GM19395 (cell line): Measurements from ENCODE around the gene RND1.
A peak's percentile ranks its signal among the peaks of the same experiment; 100 is the strongest.
"Not testable (repeated sequence)": the region's sequence is repeated elsewhere in the genome, so short reads cannot be mapped to it uniquely, and the experiment has no call there.

Experiments
- ATAC-seq: cut with Tn5 transposase; IDR thresholded peaks from one replicate; pipeline ENCODE4 v1.9.1; 2021; ENCODE audit warnings: mild to moderate bottlenecking, moderate library complexity; ENCODE audit not compliant: unreplicated experiment

The RND1 gene

DNA sequence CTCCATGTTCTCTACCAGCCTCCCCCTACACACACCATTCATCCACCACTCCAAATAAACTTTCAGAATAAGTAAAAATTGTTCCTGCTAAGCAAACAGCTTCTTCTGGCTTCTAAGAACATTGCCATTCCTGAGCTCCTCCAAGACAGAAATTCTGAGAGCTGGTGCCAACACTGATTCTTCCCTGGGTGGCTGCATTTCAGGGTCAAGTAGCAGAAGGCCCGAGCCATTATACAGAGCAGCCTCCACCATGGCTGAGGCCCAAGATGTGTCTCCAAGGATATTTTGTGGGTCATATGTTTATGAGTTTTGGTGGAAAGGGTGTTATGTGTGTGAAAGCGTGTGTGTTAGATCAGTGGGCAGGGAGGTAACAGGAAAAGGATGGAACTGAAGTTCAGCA is 3.5 kb upstream of the RND1 start:
- no peak for ATAC-seq

DNA sequence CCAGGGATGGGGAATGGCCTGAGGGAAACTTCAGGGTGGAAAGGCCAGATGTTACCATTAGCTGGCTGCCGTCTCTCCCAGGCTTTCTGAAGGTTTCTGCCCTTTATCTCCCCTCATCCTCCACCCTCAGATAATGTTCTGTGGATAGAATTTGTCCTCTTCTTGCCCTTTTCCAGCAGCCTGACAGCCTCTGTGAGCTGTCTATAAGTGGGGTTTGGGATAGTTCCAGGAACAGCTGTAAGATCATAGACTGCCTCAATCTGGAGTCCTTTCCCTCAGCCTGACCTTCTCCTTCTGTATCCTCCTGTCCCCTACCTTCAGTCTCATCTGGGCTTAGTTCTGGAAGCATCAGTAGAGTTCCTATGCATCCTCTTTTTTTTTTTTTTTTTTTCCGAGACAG is 2.8 kb upstream of the RND1 start:
- ATAC-seq: no peak

DNA sequence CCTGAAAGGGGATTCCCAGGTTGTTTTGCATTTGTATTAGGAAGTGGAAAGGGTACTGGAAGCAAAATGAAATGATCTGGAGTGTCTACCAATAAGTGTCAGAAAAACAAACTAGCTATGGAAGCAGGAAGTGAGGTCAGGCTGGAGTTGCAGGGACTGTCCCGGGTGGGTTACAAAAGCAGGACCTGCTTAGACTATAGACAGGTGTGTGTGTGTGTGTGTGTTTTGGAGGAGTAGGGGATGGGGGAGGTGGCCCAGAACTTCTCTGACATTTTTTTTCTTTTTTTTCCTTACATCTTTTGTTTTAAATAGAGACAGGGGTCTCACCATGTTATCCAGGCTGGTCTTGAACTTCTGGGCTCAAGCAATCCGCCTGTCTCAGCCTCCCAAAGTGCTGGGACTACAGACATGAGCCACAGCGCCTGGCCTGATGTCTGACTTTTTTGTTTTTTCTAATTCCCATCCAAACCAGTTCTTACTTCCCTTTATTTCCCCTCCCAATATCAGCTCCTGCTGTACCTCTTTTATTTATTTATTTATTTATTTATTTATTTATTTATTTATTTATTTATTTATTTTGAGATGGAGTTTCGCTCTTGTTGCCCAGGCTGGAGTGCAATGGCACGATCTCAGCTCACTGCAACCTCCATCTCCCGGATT is 512 bp upstream of the RND1 start:
- ATAC-seq: peak; percentile 56

DNA sequence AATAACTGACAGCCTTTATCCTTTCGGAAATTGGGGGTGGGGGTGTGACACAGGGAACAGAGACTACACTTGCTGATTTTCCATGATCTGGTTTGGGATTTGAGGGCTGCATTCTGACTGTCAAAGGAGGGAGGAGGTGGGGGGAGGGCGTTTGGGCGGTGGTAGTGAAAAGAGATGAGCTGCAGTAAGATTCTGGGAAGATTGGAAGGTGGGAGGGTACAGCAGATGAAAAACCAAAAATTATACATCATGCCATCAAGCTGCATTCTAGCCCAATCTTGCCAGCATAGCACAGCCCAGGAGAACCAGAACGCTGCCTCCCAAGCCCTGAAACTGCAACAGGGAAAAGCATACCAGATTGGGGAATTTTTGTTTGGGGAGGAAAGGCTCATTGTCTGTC is 2.4 kb downstream of the RND1 start:
- no peak for ATAC-seq

DNA sequence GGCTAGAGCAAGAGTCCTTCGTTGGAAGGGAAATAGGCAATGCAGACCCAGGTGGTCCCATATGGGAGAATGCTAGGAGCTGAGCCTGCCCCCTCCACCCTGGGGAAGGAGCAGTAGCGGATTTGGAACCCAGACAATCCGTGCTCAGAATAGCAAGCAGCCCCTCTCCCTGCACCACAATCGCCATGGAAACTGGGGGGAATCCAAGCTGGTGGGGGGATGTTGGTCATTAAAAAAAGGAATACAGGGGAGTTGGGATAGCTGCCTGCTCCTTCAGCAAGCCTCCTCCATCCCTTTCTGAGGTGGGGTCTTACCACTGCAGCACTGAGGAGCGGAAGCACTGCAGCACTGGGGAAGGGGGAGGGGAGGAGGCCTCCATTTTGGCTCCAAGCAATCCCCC is 2.9 kb downstream of the RND1 start:
- ATAC-seq: no peak

DNA sequence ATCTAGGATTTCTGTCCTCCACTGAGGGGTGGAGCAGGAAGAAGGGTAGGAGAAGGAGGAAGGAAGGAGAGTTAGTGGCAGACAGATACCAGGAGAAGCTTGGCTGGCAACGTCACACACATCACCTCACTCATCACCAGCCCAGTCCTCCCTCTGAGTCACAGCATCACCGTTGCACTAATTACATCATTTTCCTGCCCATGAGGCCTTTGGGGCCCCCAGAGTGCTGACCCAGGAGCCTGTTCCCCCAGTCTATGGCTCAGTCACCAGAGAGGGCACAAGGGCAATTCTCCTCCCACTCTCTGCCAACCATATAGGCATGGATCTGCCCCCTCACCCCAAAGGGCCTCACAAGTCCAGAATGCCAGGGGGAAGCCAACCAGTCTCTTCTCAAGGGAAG is 4.6 kb downstream of the RND1 start:
- no peak for ATAC-seq

DNA sequence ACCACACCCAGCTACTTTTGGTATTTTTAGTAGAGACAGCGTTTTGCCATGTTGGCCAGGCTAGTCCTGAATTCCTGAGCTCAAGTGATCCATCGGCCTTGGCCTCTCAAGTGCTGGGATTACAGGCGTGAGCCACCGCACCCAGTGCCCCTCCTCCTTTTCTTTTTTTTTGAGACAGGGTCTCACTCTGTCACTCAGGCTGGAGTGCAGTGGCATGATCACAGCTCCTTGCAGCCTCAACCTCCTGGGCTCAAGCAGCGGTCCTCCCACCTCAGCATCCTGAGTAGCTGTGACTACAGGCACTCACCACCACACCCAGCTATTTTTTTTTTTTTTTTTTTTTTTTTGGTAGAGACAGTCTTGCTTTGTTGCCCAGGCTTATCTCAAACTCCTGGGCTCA is 5.4 kb downstream of the RND1 start:
- ATAC-seq: not testable (repeated sequence)

DNA sequence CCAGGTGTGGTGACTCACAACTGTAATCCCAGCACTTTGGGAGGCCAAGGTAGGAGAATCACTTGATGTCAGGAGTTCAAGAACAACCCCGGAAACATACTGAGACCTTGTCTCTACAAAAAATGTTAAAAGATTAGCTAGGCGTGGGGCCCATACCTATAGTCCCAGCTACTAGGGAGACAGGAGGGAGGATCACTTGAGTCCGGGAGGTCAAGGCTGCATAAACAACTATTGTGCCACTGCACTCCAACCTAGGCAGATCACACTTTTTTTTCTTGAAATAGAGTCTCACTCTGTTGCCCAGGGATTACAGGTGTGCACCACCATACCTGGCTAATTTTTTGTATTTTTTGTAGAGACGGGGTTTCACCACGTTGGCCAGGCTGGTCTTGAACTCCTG is 6.1 kb downstream of the RND1 start:
- ATAC-seq: no peak

DNA sequence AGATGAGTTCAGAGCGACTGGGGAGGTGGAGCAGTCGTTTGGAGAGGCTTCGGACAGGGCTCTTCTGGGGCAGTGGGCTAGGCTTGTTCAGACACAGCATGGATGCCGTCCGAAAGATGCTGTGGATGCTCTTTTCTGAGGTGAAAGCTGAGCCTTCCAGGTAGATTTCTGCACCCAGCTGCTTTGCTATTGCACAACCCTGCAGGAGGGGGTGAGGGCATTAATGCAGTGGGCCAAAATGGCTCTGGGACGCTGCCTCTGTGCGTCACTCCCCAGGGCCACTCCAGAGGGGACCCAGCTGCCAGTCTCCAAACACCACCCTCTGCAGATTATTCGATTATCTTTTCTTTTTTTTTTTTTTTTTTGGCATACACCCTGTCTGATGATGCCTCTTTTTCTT is 7.6 kb downstream of the RND1 start:
- ATAC-seq: no peak

DNA sequence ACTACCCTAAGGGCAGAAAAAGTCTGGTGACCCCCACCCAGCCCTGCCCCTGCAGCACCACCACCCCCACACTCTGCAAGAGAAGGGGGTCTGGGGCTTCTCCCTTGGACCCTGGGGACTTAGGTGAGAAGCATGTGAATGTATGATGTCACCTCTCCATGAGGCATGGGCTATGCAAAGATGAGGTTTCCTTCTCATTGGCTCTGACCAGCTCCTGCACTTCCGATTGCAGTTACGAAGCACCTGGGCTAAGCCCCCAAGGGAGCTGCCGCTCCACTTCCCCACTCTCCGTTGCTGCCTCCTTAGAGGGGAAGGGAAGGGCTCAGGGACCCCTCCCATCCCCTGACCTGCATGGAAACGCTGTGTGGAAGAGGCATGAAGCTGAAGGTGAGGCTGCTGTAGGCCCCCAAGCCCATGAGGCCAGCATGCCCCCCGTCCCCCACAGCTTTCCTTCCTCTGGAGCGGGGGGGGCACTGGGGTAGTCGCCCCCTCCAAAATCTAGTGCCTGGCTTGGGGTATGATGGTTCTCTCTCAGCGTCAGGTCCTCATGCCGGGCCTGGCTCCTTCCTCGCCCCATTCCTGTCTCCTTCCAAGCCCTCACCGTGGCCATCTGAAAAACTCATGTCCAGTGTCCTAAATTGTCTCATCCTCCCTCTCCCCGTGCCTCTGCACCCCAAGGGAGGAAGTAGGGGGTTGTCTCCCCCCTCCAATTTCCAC is 8.2 kb downstream of the RND1 start:
- ATAC-seq: no peak

DNA sequence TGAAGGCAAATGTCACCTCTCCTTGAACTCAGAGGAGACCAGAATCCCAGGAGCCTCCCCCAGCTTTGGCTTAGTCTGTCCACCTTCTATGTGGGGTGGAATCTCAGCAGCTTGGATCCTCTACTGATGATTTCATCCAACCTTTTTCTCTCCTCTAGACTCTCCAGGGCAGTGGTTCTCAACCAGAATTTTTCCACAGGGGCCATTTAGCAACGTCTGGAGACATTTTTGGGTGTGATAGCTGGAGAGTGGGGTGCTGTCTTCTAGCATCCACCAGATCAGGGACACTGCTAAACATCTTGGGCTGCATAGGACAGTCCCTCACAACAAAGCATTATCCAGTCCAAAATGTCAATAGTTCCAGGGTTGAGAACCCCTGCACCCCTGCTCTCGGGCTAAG is 9.3 kb downstream of the RND1 start:
- no peak for ATAC-seq

DNA sequence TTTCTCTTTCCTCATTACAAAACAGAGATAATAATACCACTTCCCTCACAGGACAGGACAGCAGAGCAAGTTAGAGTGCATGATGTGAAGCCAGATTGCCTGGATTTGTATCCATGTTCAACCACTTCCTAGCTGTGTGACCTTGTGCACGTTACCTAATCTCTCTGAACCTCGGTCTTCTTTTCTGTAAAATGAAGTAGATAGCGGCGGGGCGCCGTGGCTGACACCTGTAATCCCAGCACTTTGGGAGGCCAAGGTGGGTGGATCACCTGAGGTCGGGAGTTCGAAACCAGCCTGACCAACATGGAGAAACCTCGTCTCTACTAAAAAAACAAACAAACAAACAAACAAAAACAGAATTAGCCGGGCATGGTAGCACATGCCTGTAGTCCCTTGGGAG is 10.7 kb downstream of the RND1 start:
- ATAC-seq: not testable (repeated sequence)

DNA sequence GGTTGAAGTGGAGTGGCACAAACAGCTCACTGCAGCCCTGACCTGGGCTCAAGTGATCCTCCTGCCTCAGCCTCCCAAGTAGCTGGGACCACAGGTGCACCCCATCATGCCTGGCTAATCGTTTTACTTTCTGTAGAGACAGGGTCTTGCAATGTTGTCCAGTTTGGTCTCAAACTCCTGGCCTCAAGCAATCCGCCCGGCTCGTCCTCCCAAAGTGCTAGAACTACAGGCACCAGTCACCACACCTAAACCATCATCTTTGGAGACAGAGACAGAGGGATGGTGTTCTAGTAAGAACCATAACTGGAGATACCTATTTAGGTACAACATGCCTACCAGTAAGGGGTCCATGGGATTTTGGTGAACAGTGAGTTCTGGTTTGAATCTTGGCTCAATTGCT is 11.2 kb downstream of the RND1 start:
- ATAC-seq: no peak

DNA sequence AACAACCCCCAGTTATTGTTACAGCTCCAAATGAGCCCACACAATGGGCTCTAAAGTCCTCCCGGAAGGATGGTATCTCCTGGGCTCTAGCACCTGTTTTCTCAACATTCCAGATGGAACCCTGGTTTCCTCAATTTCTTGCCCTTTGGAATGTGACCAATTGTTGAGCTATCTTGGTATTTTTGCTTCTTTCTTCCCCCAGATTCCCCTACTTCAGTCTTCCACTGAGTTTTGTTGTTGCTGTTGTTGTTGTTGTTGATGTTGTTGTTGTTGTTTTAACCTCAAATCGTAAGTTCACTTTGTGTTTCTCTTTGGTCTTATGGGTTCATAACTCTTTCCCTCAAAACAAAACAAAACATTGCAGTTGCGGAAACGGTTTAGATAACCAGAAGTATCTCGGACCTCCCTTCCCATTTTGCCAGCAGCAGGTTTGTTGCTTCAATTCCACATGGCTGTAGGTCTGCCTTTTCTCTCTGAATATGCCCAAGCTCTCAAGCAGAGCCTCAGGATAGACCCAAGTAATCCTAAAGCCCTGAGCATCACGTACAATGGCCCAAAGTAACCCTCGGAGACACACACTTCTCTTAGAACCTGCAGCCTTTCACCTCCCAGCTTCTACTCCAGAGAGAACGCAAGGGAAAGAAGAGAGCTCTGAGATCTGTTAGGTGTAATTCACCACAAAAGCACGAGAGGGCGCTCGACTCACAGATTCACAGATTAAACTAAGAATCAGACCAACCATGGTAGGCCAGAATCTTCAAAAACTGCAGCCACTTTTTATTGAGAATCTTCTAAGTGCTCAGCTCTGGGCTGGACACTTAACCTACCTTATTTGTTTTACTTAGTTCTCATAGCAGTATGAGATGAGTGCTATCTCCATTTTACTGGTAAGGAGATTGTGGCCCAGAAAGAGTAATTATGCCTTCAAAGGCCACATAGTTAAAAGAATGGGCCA is 12.7 kb downstream of the RND1 start:
- ATAC-seq: peak; percentile 50

DNA sequence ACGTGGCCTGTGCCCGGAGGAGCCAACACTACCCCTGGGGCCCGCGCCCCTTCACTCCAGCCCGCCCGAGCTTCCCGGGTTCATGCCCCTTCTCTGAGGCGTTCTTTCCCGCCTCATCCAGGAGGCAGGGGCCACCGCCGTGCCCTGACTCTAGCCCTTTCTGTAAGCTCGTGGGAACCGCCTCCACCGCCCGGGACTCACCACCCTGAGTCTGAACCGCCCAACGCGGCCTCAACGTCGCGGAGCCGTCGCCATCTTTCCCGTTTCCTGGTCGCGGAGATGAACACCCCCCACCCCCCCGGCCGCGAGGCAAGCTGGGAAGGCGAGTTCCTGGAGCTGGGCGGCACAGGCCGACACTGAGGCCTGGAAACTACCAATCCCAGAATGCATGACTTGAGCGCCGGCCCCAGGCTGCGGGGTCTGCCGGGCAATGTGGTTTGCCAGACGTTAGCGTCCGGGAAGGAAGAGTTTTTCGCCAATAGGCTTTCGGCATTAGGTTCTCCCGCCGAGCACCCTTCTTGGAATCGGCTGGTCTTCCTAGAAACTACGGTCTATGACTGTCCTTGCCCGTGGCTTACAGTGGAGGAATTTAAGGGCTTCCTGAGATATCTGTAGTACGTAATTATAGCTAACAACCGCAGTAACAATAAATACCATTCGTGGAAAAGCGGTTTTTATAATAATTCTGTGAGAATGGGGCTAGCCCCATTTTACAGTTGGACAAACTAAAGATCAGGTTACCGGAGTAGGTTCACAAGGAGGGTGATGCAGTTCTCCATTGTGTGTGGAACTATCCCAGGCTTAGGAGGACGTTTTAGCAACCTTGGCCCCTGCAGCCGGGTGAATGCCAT is 13.6 kb downstream of the RND1 start, which contains the start of gene DDX23:
DDX23 (minus strand) TSS at position 281 of the 851 bp plus-strand sequence. CDS start 6,381 bp downstream, outside the sequence.
- peak; percentile 94 for ATAC-seq

DNA sequence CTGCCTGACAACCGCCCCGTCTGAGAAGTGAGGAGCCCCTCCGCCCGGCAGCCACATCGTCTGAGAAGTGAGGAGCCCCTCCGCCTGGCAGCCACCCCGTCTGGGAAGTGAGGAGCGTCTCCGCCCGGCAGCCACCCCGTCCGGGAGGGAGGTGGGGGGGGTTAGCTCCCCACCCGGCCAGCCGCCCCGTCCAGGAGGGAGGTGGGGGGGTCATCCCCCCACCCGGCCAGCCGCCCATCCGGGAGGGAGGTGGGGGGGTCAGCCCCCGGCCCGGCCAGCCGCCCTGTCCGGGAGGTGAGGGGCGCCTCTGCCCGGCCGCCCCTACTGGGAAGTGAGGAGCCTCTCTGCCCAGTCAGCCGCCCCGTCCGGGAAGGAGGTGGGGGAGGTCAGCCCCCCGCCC is 23.6 kb downstream of the RND1 start:
- ATAC-seq: not testable (repeated sequence)

DNA sequence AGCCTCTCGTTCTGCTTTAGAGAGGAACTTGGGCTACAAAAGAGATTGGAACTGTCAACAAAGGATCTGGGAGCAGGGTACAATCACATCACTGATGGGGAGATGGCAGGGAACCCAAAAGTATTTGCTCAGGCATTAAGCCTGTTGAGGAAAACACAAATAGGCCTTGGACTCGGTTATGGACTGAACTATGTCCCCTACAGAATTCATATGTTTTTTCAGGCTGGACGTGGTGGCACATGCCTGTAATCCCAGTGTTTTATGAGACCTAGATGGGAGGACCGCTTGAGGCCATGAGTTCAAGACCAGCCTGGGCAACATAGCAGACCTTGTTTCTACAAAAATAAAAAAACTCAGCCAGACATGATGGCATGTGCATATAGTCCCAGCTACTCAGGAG is 27.6 kb downstream of the RND1 start:
- no peak for ATAC-seq

DNA sequence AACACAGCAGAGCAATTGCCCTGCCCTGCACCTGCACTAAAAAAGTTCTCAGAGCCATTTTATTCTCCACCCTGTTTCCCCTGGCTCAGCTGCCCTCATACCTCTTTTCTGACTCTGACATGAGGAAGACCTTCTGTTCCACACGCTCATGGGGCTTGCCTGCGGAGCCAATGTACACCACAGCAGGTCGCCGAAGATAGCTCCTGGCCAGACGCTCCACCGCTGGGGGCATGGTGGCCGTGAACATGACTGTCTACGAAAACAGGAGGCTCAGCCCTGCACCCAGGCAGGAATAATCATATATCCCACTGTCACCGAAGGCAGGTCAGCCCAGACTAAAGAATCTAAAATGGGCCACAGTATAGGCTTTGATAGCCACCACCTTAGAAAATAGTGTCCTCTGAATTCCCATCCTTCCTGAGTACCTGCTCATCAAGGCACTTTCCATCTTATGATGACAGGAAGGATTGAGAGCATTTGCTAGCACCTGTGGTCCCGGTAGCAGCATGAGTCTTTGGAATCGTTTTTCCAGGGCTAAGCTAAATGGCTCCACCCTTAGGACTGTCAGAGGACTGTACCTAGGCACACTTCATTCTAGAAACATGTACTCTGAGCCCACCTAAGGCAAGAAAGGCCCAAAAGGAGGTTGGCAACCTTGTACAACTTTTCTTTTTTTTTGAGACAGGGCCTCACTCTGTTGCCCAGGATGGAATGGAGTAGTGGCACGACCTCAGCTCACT is 33.2 kb downstream of the RND1 start:
- no peak for ATAC-seq

DNA sequence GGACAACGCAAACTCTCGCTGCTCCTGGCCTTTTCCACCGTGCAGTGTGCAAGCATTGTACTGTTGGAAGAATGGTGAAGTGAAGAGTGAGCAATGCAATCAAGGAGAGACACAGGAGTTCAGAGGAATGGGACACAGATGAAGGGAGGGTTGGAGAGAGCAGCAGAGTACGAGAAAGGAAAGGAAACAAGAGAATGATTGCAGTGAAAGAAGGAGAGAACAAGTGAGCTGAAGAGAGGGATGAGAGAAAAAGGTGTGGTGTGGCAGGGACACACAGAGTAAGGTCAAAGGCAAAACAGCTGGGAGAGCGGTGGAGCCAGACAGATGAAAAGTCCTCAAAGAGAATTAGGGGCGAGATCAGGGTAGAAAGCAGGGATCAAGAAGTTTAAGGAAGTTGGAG is 34.4 kb downstream of the RND1 start:
- no peak for ATAC-seq
